Suprapubic skin (tissue), 4 donors: Measurements from ENCODE around the gene APMAP. TPM values are rescaled to one million over a fixed set of nuclear protein-coding genes. Genes with fewer than 3 reads are reported as not detected.
A peak's percentile ranks its signal among the peaks of the same experiment; 100 is the strongest.

ENCODE experiments used
- DNase-seq, 2 donors: peaks; one replicate each; pipeline ENCODE4 v3.0.0-alpha.2; 2019; ENCODE audit warnings: low spot score in 2 of 2
- H3K27ac ChIP-seq: fragments of 200-600 bp; sonication (generic); one replicate; pipeline ENCODE4 v1.5.1; 2019
- H3K27me3 ChIP-seq: fragments of 200-600 bp; sonication (generic); one replicate; pipeline ENCODE4 v1.5.1; 2019
- H3K36me3 ChIP-seq: fragments of 200-600 bp; sonication (generic); one replicate; pipeline ENCODE4 v1.5.1; 2019
- H3K4me1 ChIP-seq: fragments of 200-600 bp; sonication (generic); one replicate; pipeline ENCODE4 v1.5.1; 2019
- H3K4me3 ChIP-seq: fragments of 200-600 bp; sonication (generic); one replicate; pipeline ENCODE4 v1.5.1; 2019; ENCODE audit warnings: mild to moderate bottlenecking
- H3K9me3 ChIP-seq: fragments of 200-600 bp; sonication (generic); one replicate; pipeline ENCODE4 v1.5.1; 2019
- CTCF ChIP-seq, 2 donors: fragments of 200-600 bp in 1 of 2; fragments of 450-650 bp in 1 of 2; sonication (generic) in 1 of 2; IDR thresholded peaks; one replicate each; pipeline ENCODE4 v1.5.1; 2016 to 2019; ENCODE audit warnings: antibody characterized with exemption in 2 of 2, mild to moderate bottlenecking in 1 of 2, moderate library complexity in 1 of 2
- EP300 ChIP-seq: sonication (generic); formaldehyde crosslinking; IDR thresholded peaks from one replicate; pipeline ENCODE4 v1.6.1; 2017; ENCODE audit warnings: antibody characterized with exemption
- POLR2A ChIP-seq, 2 donors: fragments of 450-650 bp; IDR thresholded peaks; one replicate each; pipeline ENCODE4 v1.6.1; 2017; ENCODE audit warnings: antibody characterized with exemption in 2 of 2, mild to moderate bottlenecking in 2 of 2, moderate library complexity in 2 of 2
- POLR2AphosphoS5 ChIP-seq, 3 donors: sonication (generic); formaldehyde crosslinking; IDR thresholded peaks; one replicate each; pipeline ENCODE4 v1.6.1; 2017; ENCODE audit warnings: antibody characterized with exemption in 3 of 3
- WGBS: methylation state at CpG from one replicate; pipeline ENCODE4 v1.1.5; 2018; 5-methylcytosine and 5-hydroxymethylcytosine counted together
- total RNA-seq, 4 donors: library from RNA; depleted of rRNA; stranded (reverse); fragments of >200 nt; gene quantifications; one replicate each; pipeline ENCODE4 v1.1.0, GENCODE V29; 2016

APMAP gene
- total RNA-seq, 4 donors from 2014 or later = 61.8 to 89.3 (median 69.9) TPM

- no peak for TF ChIP-seq POLR2AphosphoS5 (IDR thresholded peaks at IDR 0.05)
- Histone ChIP-seq H3K36me3 (peaks cover 15% of the 10 kb centered on the region), H3K4me3 (no peak overlapping the region), H3K27me3 (no peaks in the 10 kb centered on the region), H3K4me1 (no peaks in the 10 kb centered on the region), H3K27ac (no peak overlapping the region), H3K9me3 (no peaks in the 10 kb centered on the region)
- 73% methylated on average over 3 of the region's 3 CpGs for WGBS
- peak; percentile 26 to 48 for DNase-seq
Observed at GRCh38 chr20:24984961-24985640, 7.5 kb downstream of the APMAP start.

GRCh38 chr20:24983896-24984295 lies 8.7 kb downstream of the APMAP start:
- TF ChIP-seq EP300 (no peak), POLR2A (IDR thresholded peaks at IDR 0.05) (no peak), POLR2AphosphoS5 (IDR thresholded peaks at IDR 0.05) (no peak), CTCF (IDR thresholded peaks at IDR 0.05) (no peak)
- WGBS = 90% methylated on average over 8 of the region's 8 CpGs
- Histone ChIP-seq H3K4me1 (no peaks in the 10 kb centered on the region), H3K27ac (no peak overlapping the region), H3K27me3 (no peaks in the 10 kb centered on the region), H3K36me3 (peaks cover 25% of the 10 kb centered on the region), H3K9me3 (no peaks in the 10 kb centered on the region), H3K4me3 (no peak overlapping the region)
- no peak for DNase-seq

- DNase-seq = peak in 1 of 2 donors; percentile 35
- 94% methylated on average over 3 of the region's 3 CpGs for WGBS
- no peak overlapping the region for H3K27ac ChIP-seq
- no peaks in the 10 kb centered on the region for H3K4me1 ChIP-seq
- no peaks in the 10 kb centered on the region for H3K27me3 ChIP-seq
- H3K36me3 ChIP-seq = peaks cover 43% of the 10 kb centered on the region
- TF ChIP-seq CTCF (IDR thresholded peaks at IDR 0.05) (no peak), POLR2A (IDR thresholded peaks at IDR 0.05) (no peak), POLR2AphosphoS5 (IDR thresholded peaks at IDR 0.05) (no peak), EP300 (no peak)
- no peaks in the 10 kb centered on the region for H3K9me3 ChIP-seq
- no peak overlapping the region for H3K4me3 ChIP-seq
Observed at GRCh38 chr20:24981790-24982189, 10.8 kb downstream of the APMAP start.

- DNase-seq = peak in 1 of 2 donors; percentile 22
- Histone ChIP-seq H3K27ac (no peak overlapping the region), H3K4me1 (no peaks in the 10 kb centered on the region), H3K9me3 (no peaks in the 10 kb centered on the region), H3K36me3 (peaks cover 44% of the 10 kb centered on the region), H3K4me3 (no peak overlapping the region), H3K27me3 (no peaks in the 10 kb centered on the region)
- WGBS = 83% methylated on average over 4 of the region's 4 CpGs
- TF ChIP-seq EP300 = no peak
- TF ChIP-seq POLR2AphosphoS5 (IDR thresholded peaks at IDR 0.05) = no peak
- TF ChIP-seq POLR2A (IDR thresholded peaks at IDR 0.05) = no peak
- no peak for TF ChIP-seq CTCF (IDR thresholded peaks at IDR 0.05)
Observed at GRCh38 chr20:24981282-24981681, 11.3 kb downstream of the APMAP start.

GRCh38 chr20:24980291-24981053 lies 12.1 kb downstream of the APMAP start:
- H3K36me3 ChIP-seq = peaks cover 44% of the 10 kb centered on the region

More at GRCh38 chr20:24980291-24981053, 12.1 kb downstream of the APMAP start:
- TF ChIP-seq CTCF (IDR thresholded peaks at IDR 0.05) (no peak), POLR2A (IDR thresholded peaks at IDR 0.05) (no peak), EP300 (no peak), POLR2AphosphoS5 (IDR thresholded peaks at IDR 0.05) (no peak)
- no peaks in the 10 kb centered on the region for H3K9me3 ChIP-seq
- no peak overlapping the region for H3K27ac ChIP-seq
- no peak overlapping the region for H3K4me3 ChIP-seq
- WGBS = 92% methylated on average over 34 of the region's 34 CpGs
- DNase-seq = peak; percentile 50 to 53
- H3K4me1 ChIP-seq = no peaks in the 10 kb centered on the region
- no peaks in the 10 kb centered on the region for H3K27me3 ChIP-seq
